Lung (tissue), 12 donors: ENCODE data around the gene WDR43. TPM values are rescaled to one million over a fixed set of nuclear protein-coding genes. Genes with fewer than 3 reads are reported as not detected.
A peak's percentile ranks its signal among the peaks of the same experiment; 100 is the strongest.

Source experiments
- ATAC-seq: fragments of 200-7000 bp; cut with Tn5 transposase; one replicate; pipeline ENCODE4 v1.9.1; 2020; ENCODE audit warnings: moderate number of reproducible peaks; ENCODE audit not compliant: insufficient read depth, low FRiP score
- DNase-seq, 3 donors: peaks; one replicate each; pipeline ENCODE4 v3.0.0-alpha.2; 2013 to 2017
- H3K27ac ChIP-seq, 2 donors: one replicate each; pipeline ENCODE4 v1.5.1; 2013; ENCODE audit warnings: mild to moderate bottlenecking in 2 of 2, moderate library complexity in 2 of 2, control low read depth in 1 of 2, inconsistent platforms in 1 of 2, low read depth in 1 of 2, low read length in 1 of 2
- H3K27me3 ChIP-seq, 3 donors: one replicate each; pipeline ENCODE4 v1.5.1; 2013; ENCODE audit warnings: low read length in 2 of 3; ENCODE audit not compliant: control insufficient read depth in 3 of 3, insufficient read depth in 3 of 3
- H3K36me3 ChIP-seq, 4 donors: one replicate each; pipeline ENCODE4 v1.5.1; 2013; ENCODE audit warnings: low read length in 4 of 4, mild to moderate bottlenecking in 1 of 4, moderate library complexity in 1 of 4; ENCODE audit not compliant: control insufficient read depth in 4 of 4, insufficient read depth in 4 of 4
- H3K4me1 ChIP-seq, 5 donors: one replicate each; pipeline ENCODE4 v1.5.1; 2013; ENCODE audit warnings: low read length in 5 of 5, mild to moderate bottlenecking in 2 of 5, moderate library complexity in 1 of 5; ENCODE audit not compliant: control insufficient read depth in 5 of 5, insufficient read depth in 5 of 5
- H3K4me3 ChIP-seq: one replicate; pipeline ENCODE4 v1.5.1; 2013; ENCODE audit warnings: mild to moderate bottlenecking, control low read depth, moderate library complexity
- H3K9ac ChIP-seq, 2 donors: one replicate each; pipeline ENCODE4 v1.5.1; 2013; ENCODE audit warnings: low read length in 2 of 2, control low read depth in 1 of 2; ENCODE audit not compliant: insufficient read depth in 1 of 2
- H3K9me3 ChIP-seq, 4 donors: one replicate each; pipeline ENCODE4 v1.5.1; 2013; ENCODE audit warnings: low read length in 3 of 4, mild to moderate bottlenecking in 1 of 4, moderate library complexity in 1 of 4; ENCODE audit not compliant: control insufficient read depth in 4 of 4, insufficient read depth in 3 of 4
- CTCF ChIP-seq: IDR thresholded peaks from 2 replicates; pipeline ENCODE4 v1.5.1; 2012; ENCODE audit warnings: mild to moderate bottlenecking; ENCODE audit errors: control extremely low read depth, extremely low read depth
- WGBS, 2 donors: extraction: QIAGEN DNeasy Blood & Tissue Kit; methylation state at CpG; one replicate each; pipeline ENCODE4 v1.1.7; 2013; 5-methylcytosine and 5-hydroxymethylcytosine counted together
- polyA plus RNA-seq, 2 donors: library from polyadenylated mRNA; stranded (reverse); fragments of 200-250 nt; gene quantifications; one replicate each; pipeline ENCODE4 v1.2.1, GENCODE V29; 2013
- total RNA-seq, 2 donors: library from RNA; depleted of rRNA in 1 of 2; stranded (reverse); fragments of >200 nt in 1 of 2; gene quantifications; one replicate each; pipeline ENCODE4 v1.2.1, GENCODE V29; 2014 to 2021
- donor health status: control.
- donor health status: control.
- donor health status: Bipolar disorder and iron deficiency.
- donor health status: healthy.
- donor health status: DM: yes; HTN: yes; CAD: no.

WDR43 gene
- total and polyA plus RNA-seq, 4 donors: 8.2 to 40.2 (median 28.1) TPM

DNA sequence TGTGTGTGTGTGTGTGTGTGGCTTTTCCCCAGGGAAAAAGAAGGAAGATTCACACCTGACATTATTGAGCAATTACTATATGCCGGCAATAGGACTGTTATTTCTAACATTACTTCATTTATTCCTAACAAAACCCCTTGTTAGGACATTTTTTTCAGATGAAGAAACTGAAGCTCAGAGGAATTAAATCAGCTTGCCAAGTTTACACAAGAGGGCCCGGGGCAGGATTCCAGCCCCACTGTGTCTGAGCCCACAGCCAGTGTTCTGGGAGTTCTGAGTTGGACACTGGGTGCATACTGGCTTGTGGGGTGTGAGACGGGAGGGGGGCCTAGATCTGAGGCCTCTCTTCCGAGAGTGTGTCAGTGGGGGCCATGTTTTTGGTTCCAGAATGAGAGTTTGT is 96.6 kb downstream of the WDR43 start:
- Histone ChIP-seq H3K9me3 (peaks cover 0 to 2% (median 0%) of the 10 kb centered on the region in 4 donors), H3K27ac (no peak overlapping the region), H3K9ac (no peak overlapping the region), H3K27me3 (no peaks in the 10 kb centered on the region), H3K36me3 (no peaks in the 10 kb centered on the region), H3K4me3 (no peak overlapping the region), H3K4me1 (peaks cover 0 to 14% (median 3%) of the 10 kb centered on the region in 5 donors)
- no peak for TF ChIP-seq CTCF
- ATAC-seq (peak; percentile 37), DNase-seq (peak; percentile 47 to 62 (median 53))
- 60 to 61% methylated on average over 4 of the region's 4 CpGs for WGBS, 2 donors

- no peak for TF ChIP-seq CTCF
- Histone ChIP-seq H3K4me3 (no peak overlapping the region), H3K9me3 (peaks cover 0 to 2% (median 0%) of the 10 kb centered on the region in 4 donors), H3K36me3 (no peaks in the 10 kb centered on the region), H3K9ac (no peak overlapping the region), H3K27me3 (no peaks in the 10 kb centered on the region), H3K4me1 (peaks cover 0 to 14% (median 3%) of the 10 kb centered on the region in 5 donors), H3K27ac (no peak overlapping the region)
- DNase-seq (no peak), ATAC-seq (peak; percentile 13)
- 77 to 82% methylated on average over 9 of the region's 9 CpGs for WGBS, 2 donors
These were observed 97.0 kb downstream of the WDR43 start for GRCh38 chr2:28991460-28991859.

GRCh38 chr2:28993206-28993960 is 98.9 kb downstream of the WDR43 start:
- H3K4me3 ChIP-seq: no peak overlapping the region
- peaks cover 0 to 14% (median 3%) of the 10 kb centered on the region in 5 donors for H3K4me1 ChIP-seq
- no peak overlapping the region for H3K9ac ChIP-seq
- peaks cover 0 to 2% (median 0%) of the 10 kb centered on the region in 4 donors for H3K9me3 ChIP-seq
- ATAC-seq (peak; percentile 57), DNase-seq (peak in 1 of 3 donors; percentile 36)
- TF ChIP-seq CTCF: no peak
- H3K27me3 ChIP-seq: no peaks in the 10 kb centered on the region
- 67 to 73% methylated on average over 6 of the region's 6 CpGs for WGBS, 2 donors
- no peak overlapping the region for H3K27ac ChIP-seq
- no peaks in the 10 kb centered on the region for H3K36me3 ChIP-seq
